ENCODE results near the gene GOLGA6A.
"Not testable (repeated sequence)": the region's sequence is repeated elsewhere in the genome, so short reads cannot be mapped to it uniquely, and the experiment has no call there.

The GOLGA6A gene, protein sequence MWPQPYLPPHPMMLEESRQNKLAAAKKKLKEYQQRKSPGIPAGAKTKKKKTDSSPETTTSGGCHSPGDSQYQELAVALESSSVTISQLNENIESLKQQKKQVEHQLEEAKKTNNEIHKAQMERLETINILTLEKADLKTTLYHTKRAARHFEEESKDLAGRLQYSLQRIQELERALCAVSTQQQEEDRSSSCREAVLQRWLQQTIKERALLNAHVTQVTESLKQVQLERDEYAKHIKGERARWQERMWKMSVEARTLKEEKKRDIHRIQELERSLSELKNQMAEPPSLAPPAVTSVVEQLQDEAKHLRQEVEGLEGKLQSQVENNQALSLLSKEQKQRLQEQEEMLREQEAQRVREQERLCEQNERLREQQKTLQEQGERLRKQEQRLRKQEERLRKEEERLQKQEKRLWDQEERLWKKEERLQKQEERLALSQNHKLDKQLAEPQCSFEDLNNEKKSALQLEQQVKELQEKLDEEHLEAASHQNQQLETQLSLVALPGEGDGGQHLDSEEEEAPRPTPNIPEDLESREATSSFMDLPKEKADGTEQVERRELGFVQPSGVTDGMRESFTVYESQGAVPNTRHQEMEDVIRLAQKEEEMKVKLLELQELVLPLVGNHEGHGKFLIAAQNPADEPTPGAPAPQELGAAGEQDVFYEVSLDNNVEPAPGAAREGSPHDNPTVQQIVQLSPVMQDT

DNA sequence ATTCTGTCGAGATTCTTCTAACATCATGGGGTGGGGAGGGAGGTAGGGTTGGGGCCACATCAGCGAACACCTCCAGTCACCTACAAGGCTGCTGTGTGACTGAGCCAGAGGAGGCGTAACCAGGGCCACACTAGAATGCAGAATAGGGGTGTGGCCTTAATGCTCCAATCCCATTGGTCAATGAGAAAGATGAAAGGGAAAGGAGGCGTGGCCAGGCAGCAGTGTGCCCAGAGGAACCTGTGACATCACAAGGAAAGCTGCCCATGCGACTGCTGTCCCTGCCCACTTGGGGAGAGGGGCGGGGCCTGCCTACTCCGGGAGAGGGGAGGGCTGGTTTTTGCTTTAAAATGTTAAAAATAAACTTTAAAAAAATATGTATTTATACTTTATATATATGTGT lies at the start of gene GOLGA6A:
Gene GOLGA6A, minus strand, starts transcription at position 101 of the 400 bp plus-strand sequence. Its CDS starts 41 bp downstream, at position 60.
- H4K20me1 ChIP-seq (ENCODE audit: insufficient read depth, low read length); H3K4me3 ChIP-seq (ENCODE audit: low read depth, low read length, poor library complexity, severe bottlenecking); H3K79me2 ChIP-seq (ENCODE audit: insufficient read depth, low read length); H3K9ac ChIP-seq (ENCODE audit: low read length); H3F3A ChIP-seq (ENCODE audit: insufficient read depth, low read length); H3K27ac ChIP-seq (ENCODE audit: low read depth, low read length, poor library complexity, severe bottlenecking); H3K9me2 ChIP-seq (ENCODE audit: low read depth, low read length); H2AFZ ChIP-seq (ENCODE audit: low read length); H3K4me2 ChIP-seq (ENCODE audit: low read length); H3K27me3 ChIP-seq (ENCODE audit: insufficient read depth, low read length); H3K9me3 ChIP-seq (ENCODE audit: low read length); H3K36me3 ChIP-seq (ENCODE audit: insufficient read depth, low read length); H3K4me1 ChIP-seq (ENCODE audit: insufficient read depth, low read length, severe bottlenecking): not testable (repeated sequence)

DNA sequence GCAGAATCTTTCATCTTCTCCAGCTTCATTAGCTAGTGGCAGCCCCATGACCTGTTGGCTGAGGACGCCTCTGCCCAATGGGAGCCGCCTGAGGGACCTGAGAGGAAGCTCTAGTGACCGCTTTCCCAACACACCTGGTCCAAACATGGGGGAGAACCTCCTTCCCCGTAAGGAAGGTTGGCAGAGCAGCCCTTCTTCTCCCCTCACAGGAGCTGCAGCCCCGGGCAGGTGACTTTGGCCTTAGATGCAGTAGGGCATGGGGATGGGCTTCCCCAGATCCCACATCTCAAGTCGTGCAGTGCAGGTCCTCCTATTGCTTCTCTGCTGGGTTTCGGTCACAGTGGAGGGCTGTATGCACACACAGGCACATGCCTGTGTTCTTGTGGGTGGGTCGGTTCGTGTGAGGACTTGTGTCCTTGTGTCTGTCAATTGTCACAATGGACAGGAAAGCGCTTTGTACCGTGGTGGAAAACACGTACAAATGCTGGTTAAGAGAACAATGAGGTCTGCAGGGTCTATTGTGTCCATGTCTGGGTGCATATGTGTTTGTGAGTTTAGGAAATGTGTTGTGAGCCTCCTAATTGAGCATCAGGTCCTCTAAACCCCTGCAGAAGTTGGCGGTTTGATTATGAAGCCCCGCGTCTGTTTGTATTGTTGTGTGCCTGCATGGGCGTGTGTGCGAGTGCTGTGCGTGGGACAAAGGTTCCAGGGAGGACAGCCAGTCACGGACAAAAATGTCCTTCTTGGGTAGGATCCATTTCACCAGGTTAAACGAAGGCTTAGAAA lies 49.5 kb upstream of the GOLGA6A start:
- Histone ChIP-seq H3K36me3 (ENCODE audit: insufficient read depth, low read length) (no peaks in the 10 kb centered on the region), H3K79me2 (ENCODE audit: insufficient read depth, low read length) (no peaks in the 10 kb centered on the region), H3F3A (ENCODE audit: insufficient read depth, low read length) (no peaks in the 10 kb centered on the region), H3K9ac (ENCODE audit: low read length) (no peak overlapping the region), H3K9me2 (ENCODE audit: low read depth, low read length) (no peaks in the 10 kb centered on the region), H3K4me1 (ENCODE audit: insufficient read depth, low read length, severe bottlenecking) (no peaks in the 10 kb centered on the region), H3K4me3 (ENCODE audit: low read depth, low read length, poor library complexity, severe bottlenecking) (no peak overlapping the region), H3K27ac (ENCODE audit: low read depth, low read length, poor library complexity, severe bottlenecking) (no peak overlapping the region), H2AFZ (ENCODE audit: low read length) (no peak overlapping the region), H4K20me1 (ENCODE audit: insufficient read depth, low read length) (no peaks in the 10 kb centered on the region), H3K4me2 (ENCODE audit: low read length) (no peak overlapping the region), H3K9me3 (ENCODE audit: low read length) (no peaks in the 10 kb centered on the region), H3K27me3 (ENCODE audit: insufficient read depth, low read length) (no peaks in the 10 kb centered on the region)
- TF ChIP-seq EZH2 (IDR thresholded peaks at IDR 0.05; ENCODE audit: borderline replicate concordance, low read length): no peak
- TF ChIP-seq, protein P1, sequence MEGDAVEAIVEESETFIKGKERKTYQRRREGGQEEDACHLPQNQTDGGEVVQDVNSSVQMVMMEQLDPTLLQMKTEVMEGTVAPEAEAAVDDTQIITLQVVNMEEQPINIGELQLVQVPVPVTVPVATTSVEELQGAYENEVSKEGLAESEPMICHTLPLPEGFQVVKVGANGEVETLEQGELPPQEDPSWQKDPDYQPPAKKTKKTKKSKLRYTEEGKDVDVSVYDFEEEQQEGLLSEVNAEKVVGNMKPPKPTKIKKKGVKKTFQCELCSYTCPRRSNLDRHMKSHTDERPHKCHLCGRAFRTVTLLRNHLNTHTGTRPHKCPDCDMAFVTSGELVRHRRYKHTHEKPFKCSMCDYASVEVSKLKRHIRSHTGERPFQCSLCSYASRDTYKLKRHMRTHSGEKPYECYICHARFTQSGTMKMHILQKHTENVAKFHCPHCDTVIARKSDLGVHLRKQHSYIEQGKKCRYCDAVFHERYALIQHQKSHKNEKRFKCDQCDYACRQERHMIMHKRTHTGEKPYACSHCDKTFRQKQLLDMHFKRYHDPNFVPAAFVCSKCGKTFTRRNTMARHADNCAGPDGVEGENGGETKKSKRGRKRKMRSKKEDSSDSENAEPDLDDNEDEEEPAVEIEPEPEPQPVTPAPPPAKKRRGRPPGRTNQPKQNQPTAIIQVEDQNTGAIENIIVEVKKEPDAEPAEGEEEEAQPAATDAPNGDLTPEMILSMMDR (IDR thresholded peaks at IDR 0.05; ENCODE audit: low read length): no peak

DNA sequence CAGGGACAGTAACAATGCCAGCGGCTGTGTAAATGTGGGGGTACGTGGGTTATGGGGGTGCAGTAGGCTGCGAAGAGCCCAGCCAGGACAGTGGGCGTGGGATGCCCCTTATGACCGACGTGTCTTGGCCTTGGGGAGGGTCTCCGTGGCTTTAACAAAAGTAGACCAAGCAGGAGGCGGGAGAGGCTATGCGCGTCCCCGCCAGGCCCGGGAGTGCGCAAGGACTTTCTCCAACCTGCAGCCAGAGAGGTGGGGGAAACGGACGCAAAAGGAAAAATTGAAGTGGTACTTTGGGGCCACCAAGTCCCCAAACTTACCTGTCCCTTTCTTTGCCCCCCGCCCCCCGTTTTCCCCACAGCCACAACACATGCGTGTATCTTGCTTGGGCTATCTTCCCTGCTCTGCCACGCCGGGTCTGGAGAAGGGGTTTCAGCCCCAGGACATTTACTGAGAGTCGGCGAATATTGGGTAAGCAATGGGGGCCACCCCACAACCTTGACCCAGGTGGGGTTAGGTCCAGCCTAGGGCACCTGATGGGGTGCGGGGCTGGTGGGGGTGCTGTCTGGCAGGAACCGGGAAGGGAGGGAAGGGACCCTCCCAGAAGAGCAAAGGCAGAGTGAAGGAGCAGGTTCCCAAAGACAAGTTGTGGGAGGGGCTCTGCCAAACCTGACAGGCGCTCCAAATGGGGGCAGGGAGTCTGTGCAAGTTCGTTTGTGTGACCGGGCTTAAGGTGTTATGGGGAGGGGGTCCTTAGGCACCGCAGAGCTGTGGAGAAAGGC lies 48.7 kb upstream of the GOLGA6A start:
- Histone ChIP-seq H3K27me3 (ENCODE audit: insufficient read depth, low read length) (no peaks in the 10 kb centered on the region), H3K4me1 (ENCODE audit: insufficient read depth, low read length, severe bottlenecking) (no peaks in the 10 kb centered on the region)
- TF ChIP-seq EZH2 (IDR thresholded peaks at IDR 0.05; ENCODE audit: borderline replicate concordance, low read length): no peak
- TF ChIP-seq, protein P1 (IDR thresholded peaks at IDR 0.05; ENCODE audit: low read length): no peak

More for the DNA sequence above, 48.7 kb upstream of the GOLGA6A start:
- H3K79me2 ChIP-seq (ENCODE audit: insufficient read depth, low read length): no peaks in the 10 kb centered on the region
- no peak overlapping the region for H2AFZ ChIP-seq (ENCODE audit: low read length)
- H3K27ac ChIP-seq (ENCODE audit: low read depth, low read length, poor library complexity, severe bottlenecking): no peak overlapping the region
- H3K9me2 ChIP-seq (ENCODE audit: low read depth, low read length): no peaks in the 10 kb centered on the region
- H4K20me1 ChIP-seq (ENCODE audit: insufficient read depth, low read length): no peaks in the 10 kb centered on the region
- no peak overlapping the region for H3K9ac ChIP-seq (ENCODE audit: low read length)
- H3K4me2 ChIP-seq (ENCODE audit: low read length): no peak overlapping the region
- H3K36me3 ChIP-seq (ENCODE audit: insufficient read depth, low read length): no peaks in the 10 kb centered on the region
- H3F3A ChIP-seq (ENCODE audit: insufficient read depth, low read length): no peaks in the 10 kb centered on the region
- no peaks in the 10 kb centered on the region for H3K9me3 ChIP-seq (ENCODE audit: low read length)
- no peak overlapping the region for H3K4me3 ChIP-seq (ENCODE audit: low read depth, low read length, poor library complexity, severe bottlenecking)

All from OCI-LY1 (cell line).